HG02938 (cell line): ENCODE data around the gene TVP23C.
"Not testable (repeated sequence)": the region's sequence is repeated elsewhere in the genome, so short reads cannot be mapped to it uniquely, and the experiment has no call there.

Source experiments
- ATAC-seq: cut with Tn5 transposase; IDR thresholded peaks from one replicate; pipeline ENCODE4 v1.9.1; 2021; ENCODE audit warnings: mild to moderate bottlenecking, moderate library complexity; ENCODE audit not compliant: unreplicated experiment

TVP23C gene

GRCh38 chr17:15533122-15533521 is 30.2 kb downstream of the TVP23C start:
- not testable (repeated sequence) for ATAC-seq

GRCh38 chr17:15526292-15527218 is 36.7 kb downstream of the TVP23C start:
- not testable (repeated sequence) for ATAC-seq

GRCh38 chr17:15524990-15525985 is 38.0 kb downstream of the TVP23C start:
- not testable (repeated sequence) for ATAC-seq

- ATAC-seq = no peak
Observed at GRCh38 chr17:15516150-15516549, 47.1 kb downstream of the TVP23C start.

- ATAC-seq = no peak
Observed at GRCh38 chr17:15514469-15514868, 48.8 kb downstream of the TVP23C start.

- no peak for ATAC-seq
Observed at GRCh38 chr17:15513856-15514459, 49.3 kb downstream of the TVP23C start.

GRCh38 chr17:15513058-15513791 is 50.1 kb downstream of the TVP23C start:
- no peak for ATAC-seq

GRCh38 chr17:15512071-15512709 is 51.1 kb downstream of the TVP23C start:
- ATAC-seq = no peak

GRCh38 chr17:15511142-15511541 is 52.1 kb downstream of the TVP23C start:
- ATAC-seq = no peak

GRCh38 chr17:15510361-15510760 is 52.9 kb downstream of the TVP23C start:
- no peak for ATAC-seq

- ATAC-seq = no peak
Observed at GRCh38 chr17:15509095-15509494, 54.2 kb downstream of the TVP23C start.

- ATAC-seq = no peak
Observed at GRCh38 chr17:15508466-15508865, 54.8 kb downstream of the TVP23C start.

- ATAC-seq = no peak
Observed at GRCh38 chr17:15507896-15508295, 55.4 kb downstream of the TVP23C start.

- ATAC-seq = no peak
Observed at GRCh38 chr17:15507001-15507400, 56.3 kb downstream of the TVP23C start.

GRCh38 chr17:15505708-15506107 is 57.6 kb downstream of the TVP23C start:
- not testable (repeated sequence) for ATAC-seq

GRCh38 chr17:15503731-15504130 is 59.6 kb downstream of the TVP23C start:
- ATAC-seq = no peak

GRCh38 chr17:15502369-15503112 is 60.7 kb downstream of the TVP23C start:
- peak; percentile 85 for ATAC-seq

- no peak for ATAC-seq
Observed at GRCh38 chr17:15501793-15502192, 61.5 kb downstream of the TVP23C start.

GRCh38 chr17:15501282-15501681 is 62.0 kb downstream of the TVP23C start:
- ATAC-seq = no peak
